NT2/D1 (cell line): Measurements from ENCODE around the gene SRGAP3.

Source experiments
- SUZ12 ChIP-seq: IDR thresholded peaks from 2 replicates; pipeline ENCODE4 v1.6.1; 2011; ENCODE audit not compliant: insufficient read length, insufficient read depth; ENCODE audit errors: extremely low read depth
- YY1 ChIP-seq: IDR thresholded peaks from 2 replicates; pipeline ENCODE4 v1.6.1; 2011; ENCODE audit not compliant: insufficient read length, insufficient read depth
- ZNF274 ChIP-seq: IDR thresholded peaks from 2 replicates; pipeline ENCODE4 v1.6.1; 2011; ENCODE audit warnings: mild to moderate bottlenecking, low read depth, low read length

- no peak for TF ChIP-seq YY1
- no peak for TF ChIP-seq ZNF274
- TF ChIP-seq SUZ12, result no peak
Measured at GRCh38 chr3:9035473-9035872, 214.0 kb downstream of the SRGAP3 start.
